Upper lobe of left lung (tissue), 6 donors: ENCODE measurements around the gene CORO6. TPM values are rescaled to one million over a fixed set of nuclear protein-coding genes. Genes with fewer than 3 reads are reported as not detected.
A peak's percentile ranks its signal among the peaks of the same experiment; 100 is the strongest.

ENCODE experiments used
- ATAC-seq, 2 donors: fragments of 200-7000 bp; cut with Tn5 transposase; one replicate each; pipeline ENCODE4 v1.9.1; 2022; ENCODE audit warnings: mild to moderate bottlenecking in 2 of 2, moderate library complexity in 2 of 2; ENCODE audit not compliant: low FRiP score in 2 of 2
- DNase-seq, 2 donors: peaks; one replicate each; pipeline ENCODE4 v3.0.0-alpha.2; 2019 to 2020
- H3K27ac ChIP-seq, 4 donors: fragments of 200-600 bp; sonication (generic); one replicate each; pipeline ENCODE4 v1.5.1; 2016 to 2019
- H3K27me3 ChIP-seq, 4 donors: fragments of 200-600 bp; sonication (generic); one replicate each; pipeline ENCODE4 v1.5.1; 2017 to 2019
- H3K36me3 ChIP-seq, 4 donors: fragments of 200-600 bp; sonication (generic); one replicate each; pipeline ENCODE4 v1.5.1; 2016 to 2019
- H3K4me1 ChIP-seq, 4 donors: fragments of 200-600 bp; sonication (generic); one replicate each; pipeline ENCODE4 v1.5.1; 2018 to 2019
- H3K4me3 ChIP-seq, 4 donors: fragments of 200-600 bp; sonication (generic); one replicate each; pipeline ENCODE4 v1.5.1; 2017 to 2019; ENCODE audit warnings: mild to moderate bottlenecking in 2 of 4, moderate library complexity in 1 of 4
- H3K9me3 ChIP-seq, 4 donors: fragments of 200-600 bp; sonication (generic); one replicate each; pipeline ENCODE4 v1.5.1; 2018 to 2019
- EP300 ChIP-seq, 4 donors: sonication (generic); formaldehyde crosslinking; IDR thresholded peaks; one replicate each; pipeline ENCODE4 v1.5.1; 2017; ENCODE audit warnings: antibody characterized with exemption in 4 of 4, control low read depth in 2 of 4
- POLR2A ChIP-seq, 4 donors: fragments of 450-650 bp; IDR thresholded peaks; one replicate each; pipeline ENCODE4 v1.5.1; 2016 to 2017; ENCODE audit warnings: antibody characterized with exemption in 4 of 4, mild to moderate bottlenecking in 2 of 4
- POLR2AphosphoS5 ChIP-seq, 2 donors: sonication (generic); formaldehyde crosslinking; IDR thresholded peaks; one replicate each; pipeline ENCODE4 v1.5.1; 2017; ENCODE audit warnings: antibody characterized with exemption in 2 of 2
- WGBS, 2 donors: methylation state at CpG; one replicate each; pipeline ENCODE4 v1.1.5; 2017 to 2018; 5-methylcytosine and 5-hydroxymethylcytosine counted together
- total RNA-seq, 6 donors: library from RNA; depleted of rRNA in 4 of 6; stranded (reverse); fragments of >200 nt in 4 of 6; gene quantifications; one replicate each; pipeline versions ENCODE4 v1.1.0 to v1.2.1, GENCODE V29; 2016 to 2021
- TF ChIP-seq, protein P1 (sequence below), 6 experiments: fragments of 450-650 bp in 4 of 6; fragments of 200-600 bp in 2 of 6; sonication (generic) in 2 of 6; IDR thresholded peaks; one replicate each; pipeline ENCODE4 v1.5.1; 2016 to 2019; ENCODE audit warnings: antibody characterized with exemption in 6 of 6
- donor health status: DM: no; HTN: no; CAD: no; lungs with moderate emphysema.
- donor health status: DM: no; HTN: yes; CAD: no; lungs with severe emphysema.

Gene CORO6
- total RNA-seq, 6 donors from 2014 or later, result 7.3 to 137 (median 12.2) TPM

DNA sequence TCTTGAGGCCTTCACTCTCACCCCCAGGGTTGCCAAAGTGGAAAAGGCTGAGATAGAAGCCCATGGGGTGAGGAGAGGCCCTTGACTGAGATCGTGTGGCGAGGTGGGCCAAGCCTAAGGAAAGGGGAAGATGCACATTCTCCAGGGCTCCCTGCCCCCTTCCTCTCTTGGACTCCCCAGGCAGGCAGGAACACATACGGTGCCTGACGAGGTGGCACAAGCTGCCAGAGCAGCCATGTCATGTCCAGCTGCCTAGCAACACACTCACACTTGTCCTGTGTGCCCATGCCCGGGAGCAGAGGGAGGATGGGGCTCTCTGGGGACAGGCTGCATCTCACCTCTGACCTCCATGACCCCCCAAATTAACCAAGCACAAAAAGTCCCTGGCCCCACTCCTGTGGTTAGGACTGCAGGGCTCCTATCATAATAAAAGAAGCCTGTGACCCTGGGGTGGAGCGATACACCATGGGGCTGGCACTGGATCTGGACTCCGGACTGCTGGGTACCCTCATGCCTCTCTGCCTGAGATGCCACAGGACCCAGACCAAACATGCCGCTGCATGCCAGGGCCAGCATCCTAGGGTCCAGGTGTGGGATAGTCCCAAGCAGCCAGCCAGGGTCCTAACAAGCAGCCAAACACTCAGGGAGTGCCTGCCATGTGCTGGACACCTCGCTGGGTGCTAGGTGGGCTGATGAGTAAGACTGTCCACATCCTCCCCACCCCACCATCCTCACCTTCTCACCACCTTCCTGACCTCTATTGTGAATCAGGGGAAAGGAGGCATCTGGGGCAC is 35.8 kb downstream of the CORO6 start:
- Histone ChIP-seq H3K4me3 (peak overlapping the region in 3 of 4 donors; percentile 43 to 95 (median 81)), H3K36me3 (peaks cover 0 to 17% (median 7%) of the 10 kb centered on the region in 4 donors)
- 59 to 64% methylated on average over 6 to 9 of the region's 9 CpGs for WGBS, 2 donors

DNA sequence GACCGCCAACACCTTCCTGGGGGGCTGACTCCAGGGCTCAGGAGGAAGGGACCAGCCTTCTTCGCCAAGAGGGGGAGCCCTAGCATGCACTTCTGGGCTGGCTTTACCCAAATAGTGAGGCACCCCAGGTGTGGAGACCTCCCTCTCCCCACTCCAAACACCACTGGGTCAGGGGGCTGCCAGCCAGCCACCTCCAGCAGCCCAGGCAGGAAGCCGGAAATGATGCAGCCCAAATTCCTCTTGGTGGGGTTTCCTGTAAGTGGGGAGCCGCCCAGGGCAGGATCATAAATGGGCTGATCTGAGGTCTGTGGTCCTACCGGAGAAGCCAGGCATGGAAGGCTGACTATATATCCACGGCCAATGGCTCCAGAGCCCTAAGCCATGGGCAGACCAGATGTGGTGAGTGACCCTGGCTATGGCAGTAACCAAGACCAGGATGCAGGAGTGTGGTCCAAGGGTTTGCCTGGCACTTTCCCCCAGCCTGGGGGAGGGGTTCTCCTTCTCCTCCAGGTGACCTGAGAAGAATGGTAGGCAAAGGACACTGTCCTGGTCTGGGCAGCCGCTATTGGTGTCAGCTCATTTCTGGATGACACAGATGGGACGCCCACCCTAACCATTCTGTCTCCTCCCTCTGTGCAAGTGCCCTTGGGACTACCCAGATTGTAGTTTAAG is 37.5 kb downstream of the CORO6 start:
- ATAC-seq, result no peak
- 46 to 94% methylated on average over 2 to 8 of the region's 8 CpGs for WGBS, 2 donors

More for the DNA sequence above, 35.8 kb downstream of the CORO6 start:
- peaks cover 63 to 74% (median 69%) of the 10 kb centered on the region in 4 donors for H3K4me1 ChIP-seq
- TF ChIP-seq POLR2A (IDR thresholded peaks at IDR 0.05) (no peak), POLR2AphosphoS5 (IDR thresholded peaks at IDR 0.05) (no peak), EP300 (IDR thresholded peaks at IDR 0.05) (no peak)
- TF ChIP-seq, protein P1, sequence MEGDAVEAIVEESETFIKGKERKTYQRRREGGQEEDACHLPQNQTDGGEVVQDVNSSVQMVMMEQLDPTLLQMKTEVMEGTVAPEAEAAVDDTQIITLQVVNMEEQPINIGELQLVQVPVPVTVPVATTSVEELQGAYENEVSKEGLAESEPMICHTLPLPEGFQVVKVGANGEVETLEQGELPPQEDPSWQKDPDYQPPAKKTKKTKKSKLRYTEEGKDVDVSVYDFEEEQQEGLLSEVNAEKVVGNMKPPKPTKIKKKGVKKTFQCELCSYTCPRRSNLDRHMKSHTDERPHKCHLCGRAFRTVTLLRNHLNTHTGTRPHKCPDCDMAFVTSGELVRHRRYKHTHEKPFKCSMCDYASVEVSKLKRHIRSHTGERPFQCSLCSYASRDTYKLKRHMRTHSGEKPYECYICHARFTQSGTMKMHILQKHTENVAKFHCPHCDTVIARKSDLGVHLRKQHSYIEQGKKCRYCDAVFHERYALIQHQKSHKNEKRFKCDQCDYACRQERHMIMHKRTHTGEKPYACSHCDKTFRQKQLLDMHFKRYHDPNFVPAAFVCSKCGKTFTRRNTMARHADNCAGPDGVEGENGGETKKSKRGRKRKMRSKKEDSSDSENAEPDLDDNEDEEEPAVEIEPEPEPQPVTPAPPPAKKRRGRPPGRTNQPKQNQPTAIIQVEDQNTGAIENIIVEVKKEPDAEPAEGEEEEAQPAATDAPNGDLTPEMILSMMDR (IDR thresholded peaks at IDR 0.05), result no peak
- H3K9me3 ChIP-seq, result no peaks in the 10 kb centered on the region
- H3K27me3 ChIP-seq, result peaks cover 0 to under 1% (median 0%) of the 10 kb centered on the region in 4 donors
- ATAC-seq, result no peak
- DNase-seq, result no peak
- H3K27ac ChIP-seq, result peak overlapping the region; percentile 84 to 92 (median 89)

DNA sequence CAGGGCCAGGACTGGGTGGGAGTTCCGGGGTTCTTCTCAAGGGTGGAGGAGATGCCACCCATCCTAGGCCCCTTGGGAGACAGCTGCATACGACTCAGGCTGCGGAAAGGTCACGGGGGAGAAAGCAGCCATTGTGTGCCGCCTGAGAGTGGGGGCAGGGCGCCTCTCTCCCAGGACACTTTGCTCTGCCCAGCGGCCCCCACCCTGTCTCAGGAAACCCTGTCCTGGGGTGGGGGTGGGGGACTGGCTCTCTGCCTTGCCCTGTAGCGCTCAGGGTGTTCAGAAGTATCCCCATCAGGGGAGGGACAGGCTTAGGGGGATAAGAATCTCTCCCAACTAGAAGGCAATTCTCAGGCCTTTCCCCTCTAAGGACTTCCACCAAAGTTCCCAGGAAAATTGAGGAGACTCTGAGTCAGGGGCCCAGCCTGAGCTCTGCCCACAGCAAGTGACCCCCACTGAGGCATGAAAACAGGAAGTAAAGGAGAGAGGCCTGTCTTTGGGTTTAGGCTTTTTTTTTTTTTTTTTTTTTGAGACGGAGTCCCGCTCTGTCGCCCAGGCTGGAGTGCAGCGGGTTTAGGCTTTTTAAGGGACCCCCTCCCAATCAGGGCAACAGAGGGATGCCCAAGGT is 38.1 kb downstream of the CORO6 start:
- H3K4me3 ChIP-seq, result peak overlapping the region in 3 of 4 donors; percentile 43 to 95 (median 81)
- no peak for DNase-seq
- ATAC-seq, result no peak

More for the DNA sequence above, 37.5 kb downstream of the CORO6 start:
- Histone ChIP-seq H3K36me3 (peaks cover 0 to 31% (median 17%) of the 10 kb centered on the region in 4 donors), H3K4me1 (peaks cover 47 to 62% (median 56%) of the 10 kb centered on the region in 4 donors), H3K4me3 (peak overlapping the region; percentile 35 to 95 (median 62)), H3K27me3 (no peaks in the 10 kb centered on the region), H3K27ac (peak overlapping the region; percentile 84 to 92 (median 89)), H3K9me3 (no peaks in the 10 kb centered on the region)
- DNase-seq, result no peak
- TF ChIP-seq, protein P1 (IDR thresholded peaks at IDR 0.05), result peak in 3 of 6 experiments; percentile 20 to 35 (median 27)
- TF ChIP-seq EP300 (IDR thresholded peaks at IDR 0.05) (peak in 2 of 4 donors; percentile 90 to 91), POLR2AphosphoS5 (IDR thresholded peaks at IDR 0.05) (peak; percentile 79 to 87), POLR2A (IDR thresholded peaks at IDR 0.05) (peak in 3 of 4 donors; percentile 28 to 51 (median 43))

More for the DNA sequence above, 38.1 kb downstream of the CORO6 start:
- H3K27me3 ChIP-seq, result no peaks in the 10 kb centered on the region
- H3K9me3 ChIP-seq, result no peaks in the 10 kb centered on the region
- peaks cover 40 to 60% (median 51%) of the 10 kb centered on the region in 4 donors for H3K4me1 ChIP-seq
- peak overlapping the region; percentile 84 to 92 (median 89) for H3K27ac ChIP-seq
- TF ChIP-seq POLR2AphosphoS5 (IDR thresholded peaks at IDR 0.05), result peak in 1 of 2 donors; percentile 64
- TF ChIP-seq, protein P1 (IDR thresholded peaks at IDR 0.05), result no peak
- TF ChIP-seq POLR2A (IDR thresholded peaks at IDR 0.05), result peak in 1 of 4 donors; percentile 9
- TF ChIP-seq EP300 (IDR thresholded peaks at IDR 0.05), result peak in 1 of 4 donors; percentile 59
- H3K36me3 ChIP-seq, result peaks cover 0 to 36% (median 20%) of the 10 kb centered on the region in 4 donors
- WGBS, 2 donors, result 45 to 63% methylated on average over 5 to 9 of the region's 12 CpGs
